GM12892 (cell line): Measurements from ENCODE around the gene PLA2G4C.

ENCODE experiments used
- POLR2A ChIP-seq: IDR thresholded peaks from 2 replicates; pipeline ENCODE4 v1.6.1; 2011; ENCODE audit warnings: low read depth, low read length, control low read depth
- POLR2AphosphoS5 ChIP-seq: IDR thresholded peaks from 2 replicates; pipeline ENCODE4 v1.6.1; 2011; ENCODE audit warnings: low read depth, low read length, control low read depth
- TAF1 ChIP-seq: IDR thresholded peaks from 2 replicates; pipeline ENCODE4 v1.6.1; 2011; ENCODE audit warnings: low read depth, mild to moderate bottlenecking, control low read depth, low read length, borderline replicate concordance

- TF ChIP-seq POLR2AphosphoS5, result no peak
- no peak for TF ChIP-seq POLR2A
- TF ChIP-seq TAF1, result no peak
Measured at GRCh38 chr19:48025480-48025879, 85.1 kb downstream of the PLA2G4C start.
